NCI-H2029 (cell line): ENCODE data around the gene TEPSIN.
"Not testable (repeated sequence)": the region's sequence is repeated elsewhere in the genome, so short reads cannot be mapped to it uniquely, and the experiment has no call there.

ENCODE experiments used
- DNase-seq: peaks from one replicate; lab custom pipeline; 2025; lab: John Stamatoyannopoulos, UW

The TEPSIN gene

DNA sequence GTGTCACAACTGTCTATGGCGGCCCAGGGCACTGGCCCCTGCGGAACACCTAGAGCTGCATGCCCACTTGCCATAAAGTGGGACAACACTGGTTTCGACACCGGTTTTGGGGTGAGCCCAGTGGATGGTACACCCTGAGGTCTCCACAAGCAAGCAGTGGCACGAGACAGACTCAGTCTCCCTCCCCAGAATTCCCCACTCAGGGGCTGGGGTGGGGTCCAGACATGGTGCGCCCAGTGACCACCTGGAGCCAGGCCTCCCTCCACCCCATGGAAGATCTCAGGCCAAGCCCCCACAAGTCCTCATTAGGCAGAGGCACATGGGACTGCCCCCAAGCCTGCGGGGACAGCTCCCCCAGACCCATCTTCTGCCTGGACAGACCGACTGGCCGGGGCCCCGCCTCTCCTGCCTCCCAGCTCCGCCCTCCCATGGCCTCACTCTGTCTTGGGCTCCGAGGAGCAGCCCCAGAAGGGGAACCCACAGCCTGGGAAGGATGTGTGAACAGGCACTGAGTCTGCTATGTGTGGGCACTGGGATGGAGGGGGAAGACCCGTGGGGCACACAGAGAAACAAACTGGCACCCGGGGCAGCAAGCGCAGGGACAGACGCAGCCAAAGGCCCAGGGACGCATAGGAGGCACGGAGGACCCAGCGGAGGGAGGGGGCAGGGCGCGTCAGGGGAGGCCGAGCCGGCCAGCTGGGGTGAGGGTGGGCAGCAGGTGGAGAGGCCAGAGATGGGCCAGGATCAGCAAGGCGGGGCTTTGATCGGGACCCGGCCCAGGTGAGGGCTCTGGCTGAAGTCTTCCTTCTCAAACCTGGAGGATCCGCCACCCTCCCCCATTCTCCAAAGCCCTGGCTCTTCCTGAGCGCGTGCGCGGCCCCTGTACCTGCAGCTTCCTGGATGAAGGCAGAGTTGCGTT lies 2.8 kb downstream of the TEPSIN start:
- DNase-seq: no peak

DNA sequence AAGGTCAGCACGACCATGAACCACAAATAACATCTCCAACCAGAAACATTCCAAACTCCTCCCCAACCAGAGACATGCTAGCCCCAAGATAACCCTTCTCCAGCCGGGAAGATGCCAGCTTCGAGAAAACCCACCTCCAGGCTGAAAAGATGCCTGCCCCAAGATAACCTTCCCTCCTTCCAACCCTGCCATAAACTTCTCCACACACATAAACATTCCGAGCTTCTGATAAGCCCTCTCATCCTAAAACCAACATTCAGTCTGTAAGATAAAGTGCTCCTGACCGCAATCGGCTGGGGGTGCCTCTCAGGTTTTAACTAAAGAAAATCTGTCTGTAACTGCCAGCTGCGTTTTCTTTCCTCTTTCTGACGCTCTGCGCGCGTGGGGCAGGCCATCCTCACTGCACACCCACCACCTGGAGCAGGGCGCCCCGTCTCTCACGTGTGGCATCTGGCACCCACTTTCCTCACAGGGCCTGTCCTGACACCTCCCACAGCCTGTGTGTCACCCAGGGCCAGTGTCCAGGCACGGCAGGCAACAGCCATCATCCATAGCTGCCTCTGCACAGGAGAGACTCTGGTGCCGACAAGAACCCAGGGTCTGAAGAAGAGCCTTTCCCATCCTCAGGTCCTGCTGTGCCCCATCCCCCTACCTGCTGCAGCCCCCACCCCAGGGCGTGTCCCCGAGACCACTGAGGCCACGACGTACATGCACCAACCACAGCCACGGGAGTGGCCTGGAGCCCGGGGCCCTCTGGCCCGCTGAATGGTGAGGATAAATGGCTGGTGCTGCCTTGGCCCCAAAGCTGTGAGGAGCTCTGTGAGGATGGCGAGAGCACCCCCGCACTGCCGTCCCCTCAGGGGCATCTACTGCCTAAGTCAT lies 3.7 kb downstream of the TEPSIN start:
- DNase-seq: no peak

DNA sequence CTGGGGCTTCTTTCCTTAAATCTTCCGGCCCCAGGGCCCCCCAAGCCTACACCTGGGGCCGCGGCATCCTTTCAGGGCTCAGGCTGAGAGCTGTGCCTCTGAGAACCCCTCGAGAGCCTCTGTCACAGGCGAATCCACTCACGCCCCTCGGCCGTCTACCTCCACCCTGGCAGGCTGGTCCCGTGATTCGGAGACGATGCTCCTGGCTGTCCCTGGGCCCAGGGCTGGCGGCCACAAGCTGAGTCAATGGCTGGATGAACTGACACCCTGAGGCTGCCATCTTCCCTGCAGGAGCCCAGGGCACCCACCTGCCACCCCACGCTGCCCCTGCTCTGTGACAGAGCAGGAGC lies 4.4 kb downstream of the TEPSIN start:
- no peak for DNase-seq

DNA sequence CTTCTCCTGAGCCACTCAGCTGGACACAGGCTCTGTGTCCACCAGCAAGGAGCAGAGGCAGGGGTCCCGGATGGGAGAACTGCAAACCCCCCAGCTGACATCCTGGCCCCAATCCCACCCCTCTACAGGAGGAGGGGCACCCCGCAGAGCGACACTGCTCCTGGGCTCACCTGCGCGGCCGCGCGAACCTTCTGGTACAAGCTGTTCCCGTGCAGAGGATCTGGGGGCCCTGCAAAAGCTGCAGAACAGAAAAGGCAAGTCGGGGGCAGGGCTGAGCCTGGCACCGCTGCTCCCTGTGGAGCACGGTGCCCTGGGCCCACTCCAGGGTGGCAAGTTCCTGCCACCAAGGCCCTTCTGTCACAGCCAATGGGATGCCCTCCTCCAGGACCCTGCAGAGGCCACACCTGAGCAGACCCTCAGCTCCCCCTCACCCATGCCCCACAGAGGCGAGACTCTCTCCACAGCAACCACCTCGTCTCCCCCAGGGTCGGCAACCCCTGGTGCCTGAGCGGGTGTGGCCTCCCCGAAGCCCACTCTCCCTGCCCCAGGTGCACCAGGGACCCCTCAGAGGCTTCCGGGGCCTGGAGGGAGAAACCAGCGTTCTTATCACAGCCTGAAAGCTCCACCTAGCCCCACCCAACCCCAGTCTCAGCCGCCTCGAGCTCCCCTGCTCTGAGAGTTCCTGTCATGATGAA lies 4.9 kb downstream of the TEPSIN start:
- no peak for DNase-seq

DNA sequence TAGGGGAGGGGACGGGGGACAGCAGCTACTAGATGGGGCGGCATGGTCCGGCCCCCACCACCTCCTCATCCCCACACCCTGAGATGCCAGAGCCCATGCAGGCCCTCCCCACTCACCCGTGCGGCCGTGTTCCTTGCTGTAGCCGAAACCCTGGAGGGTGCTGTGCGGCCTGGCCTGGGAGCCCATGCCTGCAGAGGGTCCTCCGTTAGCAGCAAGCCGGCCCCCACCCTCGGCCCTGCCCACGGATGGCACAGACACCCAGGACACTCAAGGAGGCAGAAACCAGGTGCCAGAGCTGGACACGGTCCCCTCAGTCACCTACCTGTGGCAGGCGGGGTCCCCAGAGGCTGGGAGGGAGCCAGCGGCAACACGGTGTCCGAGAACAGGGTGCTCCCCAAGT lies 5.5 kb downstream of the TEPSIN start:
- DNase-seq: no peak

DNA sequence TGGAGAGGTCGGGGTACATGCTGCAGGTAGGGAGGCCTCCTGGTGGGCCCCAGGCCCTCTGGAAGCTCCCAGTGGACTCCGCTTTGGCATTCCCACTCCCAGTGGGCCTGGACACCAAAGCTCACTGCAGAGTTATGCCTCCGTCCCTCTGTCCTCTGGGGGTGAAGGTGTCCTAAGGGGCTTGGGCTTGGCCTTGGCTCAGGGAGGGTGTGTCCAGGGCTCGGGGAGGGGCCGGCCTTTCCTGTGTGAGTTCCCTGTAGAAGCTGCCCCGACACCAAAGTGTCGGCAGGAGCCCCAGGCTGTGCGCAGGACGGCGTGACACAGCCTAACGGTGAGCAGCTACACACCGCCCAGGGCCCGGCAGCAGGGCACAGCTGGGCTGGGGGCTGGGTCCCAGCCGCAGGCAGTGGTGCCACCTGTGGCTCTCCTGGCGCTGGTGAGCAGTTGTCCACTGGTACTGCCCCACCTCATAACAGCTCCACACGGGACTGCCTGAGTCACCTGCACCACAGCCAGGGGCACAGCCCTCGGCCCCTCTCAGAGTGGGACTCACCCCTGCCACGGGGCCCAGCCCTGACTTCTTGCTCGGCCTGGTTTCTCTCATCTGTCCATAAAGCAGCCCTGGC lies 6.1 kb downstream of the TEPSIN start:
- DNase-seq: no peak

DNA sequence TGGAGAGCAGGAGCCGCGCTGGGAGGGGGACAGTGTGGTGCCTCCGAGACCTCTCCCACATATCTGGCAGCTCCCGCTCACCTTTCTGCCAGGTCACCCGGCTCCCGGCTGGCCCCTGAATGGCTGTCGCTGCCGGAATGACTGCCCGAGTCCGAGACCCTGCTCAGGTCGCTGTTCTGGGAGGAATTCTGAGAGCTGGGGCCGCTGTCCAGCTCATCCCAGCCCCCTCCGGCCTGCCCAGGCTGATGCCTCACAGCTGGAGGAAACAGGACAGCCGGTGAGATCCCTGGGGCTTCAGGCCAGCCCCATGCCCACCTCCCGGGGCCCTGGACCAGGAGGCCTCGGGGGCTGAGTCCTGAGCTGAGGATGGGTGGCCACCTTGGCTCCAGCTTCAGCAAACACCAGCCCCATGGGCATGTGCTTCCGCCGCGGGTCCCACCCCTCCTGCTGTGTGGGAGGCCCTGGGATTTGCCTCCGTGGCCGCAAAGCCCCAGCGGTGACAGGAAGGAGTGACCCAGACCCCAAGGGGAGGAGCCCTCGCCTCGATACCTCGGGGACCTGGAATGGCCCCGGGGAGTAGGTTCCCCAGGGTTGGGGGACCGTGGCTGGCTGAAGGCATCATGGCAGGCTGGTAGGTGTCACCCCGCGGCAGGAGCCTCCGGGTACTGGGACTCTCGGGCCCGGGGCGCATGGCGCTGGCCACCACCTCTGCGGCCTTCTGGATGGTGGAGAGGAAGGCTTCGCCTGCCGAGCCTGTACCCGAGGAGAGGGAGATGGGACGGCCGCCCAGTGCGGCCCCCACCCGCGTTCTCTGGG lies 6.9 kb downstream of the TEPSIN start:
- DNase-seq: no peak

DNA sequence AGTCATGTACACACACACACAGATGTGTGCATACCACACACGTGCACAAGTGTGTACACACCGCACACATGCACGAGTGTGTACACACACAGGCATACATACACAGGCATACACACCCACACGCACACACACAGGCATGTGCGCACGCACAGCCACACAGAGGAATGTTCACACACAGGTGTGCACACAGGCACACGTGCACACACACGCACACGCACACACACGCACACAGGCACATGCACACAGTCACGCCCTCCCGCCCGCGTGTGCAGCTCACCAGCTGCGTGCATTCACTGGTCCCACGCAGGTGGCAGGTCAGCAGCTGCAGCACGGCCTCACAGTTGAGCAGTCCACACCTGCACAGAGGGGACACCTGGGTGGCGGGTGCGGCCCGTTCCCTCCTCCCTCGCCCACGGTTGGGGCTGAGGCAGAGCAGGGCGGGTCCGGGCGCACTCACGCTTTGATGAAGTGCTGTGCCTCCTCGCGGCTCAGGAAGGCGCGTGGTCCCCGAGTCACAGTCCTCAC lies 7.7 kb downstream of the TEPSIN start:
- no peak for DNase-seq

DNA sequence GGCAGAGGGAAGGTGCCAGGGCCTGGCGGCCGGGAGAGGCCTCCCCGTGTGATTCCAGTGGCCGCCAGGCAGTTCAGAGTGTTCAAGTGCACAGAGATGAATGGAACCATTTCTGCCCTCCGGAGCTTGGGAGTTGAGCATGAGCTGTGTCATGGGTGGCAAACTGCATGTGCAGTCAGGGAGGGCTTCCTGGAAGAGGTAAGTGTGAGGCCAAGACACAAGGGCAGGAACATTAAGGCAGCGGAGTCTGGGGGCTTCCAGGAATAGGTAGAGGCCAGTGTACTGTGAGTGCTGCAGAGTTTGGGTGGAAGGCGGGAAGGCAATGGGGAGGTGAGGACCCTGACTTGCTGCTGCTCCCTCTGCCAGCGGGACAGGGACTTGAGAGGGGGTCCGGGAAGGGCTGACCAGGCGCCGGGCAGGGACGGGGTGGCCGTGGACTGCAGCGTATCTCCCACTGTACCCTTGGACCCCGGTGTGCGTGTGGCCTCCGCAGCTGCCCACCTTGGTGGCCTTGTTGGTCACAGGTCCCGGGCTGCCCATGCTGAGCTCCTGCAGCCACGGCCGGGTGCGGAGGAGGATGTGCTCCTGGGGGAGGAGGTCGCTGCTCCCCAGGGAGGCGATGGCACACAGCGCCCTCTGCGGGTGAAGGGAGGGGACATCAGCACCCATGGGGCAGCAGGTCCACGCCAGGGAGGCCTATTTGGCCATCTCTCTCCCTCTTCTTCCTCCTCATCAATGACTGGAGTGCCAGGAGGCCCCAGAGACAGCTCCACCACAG lies 8.6 kb downstream of the TEPSIN start:
- no peak for DNase-seq

DNA sequence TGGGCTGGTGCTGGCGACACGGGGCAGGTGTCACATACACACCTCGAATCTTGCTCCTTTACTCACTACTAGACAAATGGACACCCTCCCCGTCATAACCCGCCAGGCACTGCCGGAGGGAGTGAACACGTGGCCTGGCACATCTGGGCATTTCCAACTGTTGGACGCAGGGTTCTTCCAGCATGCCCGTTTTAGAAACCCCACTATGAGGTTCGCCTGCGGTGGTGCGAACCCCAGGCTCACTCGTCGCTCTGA lies 9.3 kb downstream of the TEPSIN start:
- DNase-seq: no peak

DNA sequence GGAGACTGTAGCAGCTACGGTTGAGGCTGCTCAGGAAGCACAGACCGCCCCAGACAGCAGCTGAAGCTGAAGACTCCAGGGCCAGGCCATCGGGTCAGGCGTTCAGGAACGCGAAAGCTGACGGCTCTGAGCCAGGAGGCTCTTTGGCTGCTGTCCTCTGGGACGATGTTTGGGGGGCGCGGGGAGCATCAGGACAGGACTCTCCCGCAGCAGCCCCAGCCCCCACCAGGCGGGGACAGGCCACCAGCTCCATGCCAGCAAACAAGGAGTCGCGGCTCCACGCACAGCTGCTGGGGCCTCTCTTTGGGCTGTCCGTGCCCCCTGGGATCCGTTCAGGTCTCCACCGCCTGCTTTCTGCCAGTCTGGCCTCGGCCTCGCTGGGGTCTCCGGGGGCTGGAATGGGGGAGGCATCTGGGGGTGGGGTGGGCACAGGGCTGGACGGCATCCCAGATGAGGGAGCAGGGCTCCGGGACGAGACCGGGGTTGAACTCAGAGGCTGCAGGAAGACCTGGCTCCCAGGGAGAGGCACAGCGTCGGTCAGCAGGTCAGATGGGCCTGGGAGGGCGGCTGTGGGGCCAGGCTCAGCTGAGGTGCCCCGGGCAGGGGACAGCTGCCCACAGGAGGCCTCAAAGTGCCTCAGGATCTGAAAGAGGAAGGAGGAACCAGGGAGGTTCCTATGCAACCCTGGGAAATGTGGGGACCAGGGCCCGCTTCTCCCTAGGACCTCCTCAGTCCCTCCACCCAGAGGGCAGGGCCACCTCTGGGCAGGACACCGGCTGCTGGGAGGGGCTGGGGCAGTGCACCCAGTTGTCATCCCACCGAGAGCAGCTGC lies 9.8 kb downstream of the TEPSIN start:
- DNase-seq: no peak

DNA sequence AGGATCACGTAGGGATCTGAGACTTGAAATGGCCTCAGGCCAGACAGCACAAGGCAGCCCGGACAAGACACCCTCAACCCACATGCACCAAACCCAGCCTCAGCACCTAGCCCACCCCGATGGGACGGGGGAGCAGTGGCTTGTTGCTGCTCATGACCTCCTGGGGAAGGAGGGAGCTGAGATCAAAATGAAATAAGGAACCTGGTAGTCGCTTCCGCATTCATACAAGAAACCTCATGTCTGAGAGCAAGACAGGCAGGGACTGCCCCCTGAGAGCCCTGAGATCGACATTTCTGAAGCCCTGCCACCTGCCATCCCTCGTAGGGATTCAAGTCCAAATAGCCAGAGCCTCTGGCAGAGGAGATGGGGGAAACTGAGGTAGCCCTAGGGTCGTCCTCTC lies 10.4 kb downstream of the TEPSIN start:
- DNase-seq: no peak

DNA sequence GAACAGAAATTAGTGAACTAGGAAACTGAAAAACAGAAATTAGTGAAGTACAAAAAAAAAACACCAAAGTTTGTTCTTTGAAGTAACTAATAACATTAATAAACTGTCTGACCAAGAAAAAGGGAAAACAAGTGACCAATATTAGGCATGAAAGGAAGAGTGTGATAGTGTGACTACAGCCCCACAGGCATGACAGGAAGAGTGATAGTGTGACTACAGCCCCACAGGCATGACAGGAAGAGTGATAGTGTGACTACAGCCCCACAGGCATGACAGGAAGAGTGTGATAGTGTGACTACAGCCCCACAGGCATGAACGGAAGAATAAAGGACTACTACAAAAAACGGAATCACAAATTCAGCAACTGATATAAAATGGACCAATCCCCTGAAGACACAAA lies 11.2 kb downstream of the TEPSIN start:
- not testable (repeated sequence) for DNase-seq

DNA sequence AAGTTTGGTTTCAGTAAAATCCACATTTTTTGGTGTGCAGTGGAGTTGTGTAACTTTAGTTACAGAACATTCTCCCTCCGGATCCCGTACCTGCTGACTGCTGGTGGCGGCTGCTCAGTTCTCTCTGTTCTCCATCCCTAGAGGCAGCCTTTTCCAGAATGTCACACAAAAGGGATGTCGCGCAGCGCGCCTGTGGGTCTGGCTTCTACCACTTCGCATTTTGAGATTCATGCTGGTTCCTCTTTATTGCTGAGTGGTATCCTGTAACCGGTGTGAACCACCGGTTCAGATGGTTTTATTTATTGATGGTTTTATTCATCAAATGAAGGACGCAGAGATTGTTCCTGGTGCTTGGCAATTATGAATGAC lies 15.1 kb downstream of the TEPSIN start:
- no peak for DNase-seq

DNA sequence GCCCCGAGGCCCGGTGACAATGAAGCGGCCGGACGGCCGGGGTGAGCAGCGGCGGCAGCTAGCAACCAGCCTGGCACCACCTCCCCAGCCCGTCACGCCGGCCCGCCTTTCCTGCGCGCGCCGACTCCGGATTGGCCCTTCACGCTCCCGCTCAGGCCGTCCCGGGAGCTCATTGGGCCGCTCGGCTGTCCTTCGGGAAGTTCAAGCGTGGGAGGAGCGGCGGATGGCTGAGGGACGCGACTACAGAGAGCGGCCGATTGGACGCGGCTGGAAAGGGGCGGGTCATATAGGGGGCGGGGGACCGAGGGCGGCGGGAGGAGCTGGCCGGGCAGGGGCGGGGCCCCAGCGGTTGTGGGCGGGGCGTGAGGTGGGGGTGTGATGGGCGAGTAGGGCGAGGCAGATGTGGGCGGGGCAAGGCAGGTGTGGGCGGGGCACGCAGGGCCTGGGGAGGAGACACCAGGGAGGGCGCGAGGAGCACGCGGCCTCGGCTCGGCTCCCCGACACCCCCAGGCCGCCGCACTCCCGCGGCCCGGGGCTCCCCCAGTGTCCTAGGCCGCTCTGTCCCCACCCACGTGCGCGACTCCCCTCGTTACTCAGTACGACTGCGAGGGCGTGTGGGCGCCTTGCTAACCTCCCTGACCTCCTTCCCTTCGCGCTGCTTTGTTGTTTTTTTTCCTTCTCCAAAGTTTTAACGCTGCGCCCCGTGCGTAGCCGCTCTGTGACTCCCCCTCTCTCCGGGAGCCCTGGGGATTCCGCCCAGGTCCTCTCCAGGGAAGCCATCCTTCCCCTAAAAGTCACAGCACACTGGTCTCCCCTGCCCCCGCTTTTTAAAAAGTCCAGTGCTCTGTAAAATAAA lies 15.7 kb downstream of the TEPSIN start, which contains the start of gene CEP131:
TSS of gene CEP131 (minus strand) at position 60 of the 856 bp plus-strand sequence. CDS start 2,909 bp downstream, outside the sequence.
- peak; percentile 95 for DNase-seq

DNA sequence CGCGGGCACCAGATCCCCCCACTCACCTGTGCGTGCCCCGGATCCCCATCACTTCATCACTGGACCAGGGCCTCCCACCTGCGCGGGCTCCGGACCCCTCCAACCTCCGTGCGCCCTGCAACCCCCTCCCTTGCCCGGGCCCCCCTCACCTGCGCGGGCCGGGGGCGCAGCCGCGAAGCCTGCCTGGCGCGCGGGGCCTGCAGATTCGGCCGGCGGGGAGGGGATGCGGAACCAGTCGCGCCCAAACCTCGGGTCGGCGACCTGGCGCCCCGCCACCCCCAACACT lies 16.3 kb downstream of the TEPSIN start:
- DNase-seq: no peak

DNA sequence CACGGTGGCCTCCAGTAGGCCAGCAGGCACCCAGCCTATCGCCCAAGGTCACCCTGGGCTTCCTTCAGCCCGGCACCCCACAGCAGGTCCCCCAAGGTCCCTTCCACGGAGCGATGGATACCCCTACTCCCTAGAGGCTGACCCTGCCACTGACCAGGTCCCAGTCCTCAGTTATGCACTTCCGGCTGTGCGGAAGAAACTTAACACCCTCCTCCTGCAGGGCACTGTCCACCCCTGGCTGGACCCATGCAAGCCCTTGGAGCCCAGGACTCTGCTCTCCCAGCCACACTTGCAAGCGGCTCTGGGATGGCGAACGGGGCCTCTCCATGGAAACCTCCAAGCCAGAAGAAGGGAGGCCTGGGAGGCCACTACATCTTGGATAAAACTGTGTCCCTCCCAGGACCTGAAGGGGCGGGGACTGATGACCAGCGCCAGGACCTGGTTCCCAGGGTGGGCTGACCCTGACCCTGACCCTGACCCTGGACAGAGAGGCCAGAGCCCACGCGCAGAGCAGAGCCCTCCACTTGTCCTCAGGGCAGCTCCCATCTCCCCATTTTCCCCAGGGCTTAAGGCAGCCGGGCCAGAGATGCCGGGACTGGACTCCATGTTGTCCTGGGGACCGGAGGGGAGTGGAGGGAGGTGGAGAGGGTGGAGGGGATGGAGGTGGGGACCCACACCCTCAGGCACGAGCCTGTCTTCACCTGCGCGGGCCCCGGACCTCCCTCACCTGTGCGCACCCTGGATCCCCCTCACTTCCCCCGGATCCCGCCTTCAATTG lies 16.8 kb downstream of the TEPSIN start:
- no peak for DNase-seq

DNA sequence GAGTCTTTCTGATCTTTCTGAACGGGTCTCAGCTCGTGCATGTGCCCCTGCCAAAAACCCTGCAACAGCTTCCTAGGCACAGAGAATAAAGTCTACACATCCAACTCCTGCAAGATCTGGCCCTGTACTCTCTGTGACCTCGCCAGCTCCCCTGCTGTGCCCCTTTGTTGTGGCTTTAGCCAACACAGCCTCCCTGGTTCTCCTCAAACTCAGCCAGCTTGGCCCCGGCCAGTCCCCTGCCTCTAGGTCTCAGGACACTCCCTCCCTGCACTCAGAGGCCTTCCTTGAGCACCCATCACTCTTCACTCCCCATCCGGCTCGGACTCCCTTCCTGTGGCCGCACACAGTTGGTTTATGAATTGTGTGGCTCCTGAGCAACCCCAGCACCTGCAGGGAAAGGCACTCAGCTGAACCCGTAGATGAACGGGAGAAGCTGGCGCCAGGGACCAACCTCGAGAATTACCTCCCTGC lies 17.4 kb downstream of the TEPSIN start:
- no peak for DNase-seq
